Measurements from ENCODE around the gene MCRS1. TPM values are rescaled to one million over a fixed set of nuclear protein-coding genes. Genes with fewer than 3 reads are reported as not detected.
"Not testable (repeated sequence)": the region's sequence is repeated elsewhere in the genome, so short reads cannot be mapped to it uniquely, and the experiment has no call there.

Gene MCRS1
- total RNA-seq, 1 experiment from 2014 or later: 88.6 TPM

DNA sequence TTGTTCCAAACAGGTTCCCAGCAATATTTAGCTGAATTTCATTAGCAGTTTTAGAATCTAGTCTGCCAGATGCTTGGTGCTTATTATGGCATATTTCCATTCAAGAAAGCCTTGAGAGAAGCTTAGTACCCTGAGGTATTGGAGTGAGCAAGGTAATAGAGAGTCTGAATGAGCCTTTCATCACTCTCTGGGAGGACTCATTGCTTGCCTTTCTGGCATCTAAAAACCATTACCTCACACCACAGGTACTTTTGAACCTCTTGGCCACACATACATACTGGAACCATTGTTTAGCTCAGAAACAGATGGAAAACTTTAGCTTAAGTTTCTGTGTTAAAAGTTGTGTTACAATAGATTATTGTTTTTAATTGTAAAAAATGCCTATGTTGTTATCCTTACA is 56.5 kb downstream of the MCRS1 start:
- intact Hi-C loops (cut with micrococcal nuclease; ENCODE audit: unreplicated experiment): no loop called here
- DNase-seq (ENCODE audit: low read depth, low spot score) (no peak), ATAC-seq (no peak)
- in situ Hi-C loops (cut with HindIII; ENCODE audit: low pct_unique_long_range_greater_than_20kb, low sequenced_read_pairs): loop anchor here (25.0 kb wide), 1 partner anchor 149 kb away; the partner anchor contains the start of gene SPATS2
- CTCF ChIA-PET: interaction anchor here (0.5 to 6.1 kb wide), 4 partner anchors 23 to 164 kb away, joined by 3 to 92 read pairs (median 5); no protein-coding TSS in a partner anchor
- Histone ChIP-seq H3K36me3 (ENCODE audit: control insufficient read depth, insufficient read depth, low read length) (0 out of 2 replicates have a peak, but pooled peaks cover 4% of the 10 kb centered on the region), H3K27ac (ENCODE audit: low read length) (no peak overlapping the region), H3K9me3 (ENCODE audit: control insufficient read depth, insufficient read depth, low read depth, low read length) (no peaks in the 10 kb centered on the region), H3K4me3 (ENCODE audit: low read depth in 2 of 2, low read length in 2 of 2) (no peak overlapping the region), H3K27me3 (ENCODE audit: control insufficient read depth, insufficient read depth, low read length) (no peaks in the 10 kb centered on the region), H3K4me1 (ENCODE audit: control insufficient read depth, insufficient read depth, low read length) (no peaks in the 10 kb centered on the region)
- TF ChIP-seq, protein P1, sequence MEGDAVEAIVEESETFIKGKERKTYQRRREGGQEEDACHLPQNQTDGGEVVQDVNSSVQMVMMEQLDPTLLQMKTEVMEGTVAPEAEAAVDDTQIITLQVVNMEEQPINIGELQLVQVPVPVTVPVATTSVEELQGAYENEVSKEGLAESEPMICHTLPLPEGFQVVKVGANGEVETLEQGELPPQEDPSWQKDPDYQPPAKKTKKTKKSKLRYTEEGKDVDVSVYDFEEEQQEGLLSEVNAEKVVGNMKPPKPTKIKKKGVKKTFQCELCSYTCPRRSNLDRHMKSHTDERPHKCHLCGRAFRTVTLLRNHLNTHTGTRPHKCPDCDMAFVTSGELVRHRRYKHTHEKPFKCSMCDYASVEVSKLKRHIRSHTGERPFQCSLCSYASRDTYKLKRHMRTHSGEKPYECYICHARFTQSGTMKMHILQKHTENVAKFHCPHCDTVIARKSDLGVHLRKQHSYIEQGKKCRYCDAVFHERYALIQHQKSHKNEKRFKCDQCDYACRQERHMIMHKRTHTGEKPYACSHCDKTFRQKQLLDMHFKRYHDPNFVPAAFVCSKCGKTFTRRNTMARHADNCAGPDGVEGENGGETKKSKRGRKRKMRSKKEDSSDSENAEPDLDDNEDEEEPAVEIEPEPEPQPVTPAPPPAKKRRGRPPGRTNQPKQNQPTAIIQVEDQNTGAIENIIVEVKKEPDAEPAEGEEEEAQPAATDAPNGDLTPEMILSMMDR (IDR thresholded peaks at IDR 0.05): no peak
- no peak for TF ChIP-seq SIN3A (IDR thresholded peaks at IDR 0.05; ENCODE audit: borderline replicate concordance, insufficient read depth, low read depth, low read length)
- TF ChIP-seq POLR2AphosphoS5 (IDR thresholded peaks at IDR 0.05; ENCODE audit: low read depth, low read length): no peak
- TF ChIP-seq TCF7L2 (IDR thresholded peaks at IDR 0.05; ENCODE audit: low read depth, low read length): no peak
- no peak for TF ChIP-seq REST (IDR thresholded peaks at IDR 0.05; ENCODE audit: insufficient read depth in 1 of 2, low read depth in 2 of 2, low read length in 1 of 2)
- POLR2A ChIA-PET: no interaction called here
- BruUV-seq (replicated peaks): TSS peak; percentile 18

- ChIA-PET CTCF (interaction anchor here (0.6 to 6.1 kb wide), 4 partner anchors 13 to 226 kb away, joined by 7 to 92 read pairs (median 10); partner anchors contain the start of gene PRPH), POLR2A (interaction anchor here (0.6 to 0.7 kb wide), 2 partner anchors 15 to 85 kb away, joined by 3 to 6 read pairs; no protein-coding TSS in a partner anchor)
- H3K9me3 ChIP-seq (ENCODE audit: control insufficient read depth, insufficient read depth, low read depth, low read length); H3K36me3 ChIP-seq (ENCODE audit: control insufficient read depth, insufficient read depth, low read length); H3K27ac ChIP-seq (ENCODE audit: low read length); BruUV-seq (replicated peaks); H3K4me1 ChIP-seq (ENCODE audit: control insufficient read depth, insufficient read depth, low read length); ATAC-seq; H3K4me3 ChIP-seq (ENCODE audit: low read depth in 2 of 2, low read length in 2 of 2); intact Hi-C loops (cut with micrococcal nuclease; ENCODE audit: unreplicated experiment); DNase-seq (ENCODE audit: low read depth, low spot score); H3K27me3 ChIP-seq (ENCODE audit: control insufficient read depth, insufficient read depth, low read length): not testable (repeated sequence)
- in situ Hi-C loops (cut with HindIII; ENCODE audit: low pct_unique_long_range_greater_than_20kb, low sequenced_read_pairs): loop anchor here (25.0 kb wide), 1 partner anchor 147 kb away; the partner anchor contains the start of gene SPATS2
These were observed 58.3 kb downstream of the MCRS1 start for GRCh38 chr12:49509681-49510080.

Other genes starting within 250 kb of the MCRS1 start
- 50.0 TPM for gene TROAP, start 244.9 kb downstream of the MCRS1 start, total RNA-seq (2021; ENCODE audit: unreplicated experiment)
- 2.1 TPM for gene C1QL4, start 231.0 kb downstream of the MCRS1 start, total RNA-seq (2021; ENCODE audit: unreplicated experiment)
- 1.9 TPM for gene DNAJC22, start 221.3 kb downstream of the MCRS1 start, total RNA-seq (2021; ENCODE audit: unreplicated experiment)
- 56.3 TPM for gene SPATS2, start 200.7 kb downstream of the MCRS1 start, total RNA-seq (2021; ENCODE audit: unreplicated experiment)
- 0.64 TPM for gene KCNH3, start 29.1 kb downstream of the MCRS1 start, total RNA-seq (2021; ENCODE audit: unreplicated experiment)
- 0.13 TPM for gene FAM186B, start 37.5 kb upstream of the MCRS1 start, total RNA-seq (2021; ENCODE audit: unreplicated experiment)
- 26.3 TPM for gene PRPF40B, start 55.4 kb upstream of the MCRS1 start, total RNA-seq (2021; ENCODE audit: unreplicated experiment)
- 25.7 TPM for gene FMNL3, start 139.3 kb upstream of the MCRS1 start, total RNA-seq (2021; ENCODE audit: unreplicated experiment)
- gene TMBIM6, start 173.4 kb upstream of the MCRS1 start, total RNA-seq (2021; ENCODE audit: unreplicated experiment): 525 TPM